Measurements from ENCODE around the gene LY6G5B.

Gene LY6G5B

GRCh38 chr6:31713465-31713864 lies 43.7 kb downstream of the LY6G5B start:
- in situ Hi-C loops (cut with MboI; ENCODE audit: low sequenced_read_pairs) = no loop called here

GRCh38 chr6:31713991-31714684 lies 44.4 kb downstream of the LY6G5B start:
- in situ Hi-C loops (cut with MboI; ENCODE audit: low sequenced_read_pairs) = no loop called here

GRCh38 chr6:31715022-31715958 lies 45.5 kb downstream of the LY6G5B start, which contains the start of gene LY6G6D:
LY6G6D (plus strand) TSS chr6:31715348; CDS start chr6:31715356, 8 bp downstream.
- in situ Hi-C loops (cut with MboI; ENCODE audit: low sequenced_read_pairs) = no loop called here

- in situ Hi-C loops (cut with MboI; ENCODE audit: low sequenced_read_pairs) = no loop called here
Observed at GRCh38 chr6:31717499-31718222, 47.9 kb downstream of the LY6G5B start.

GRCh38 chr6:31718265-31718664 lies 48.5 kb downstream of the LY6G5B start:
- in situ Hi-C loops (cut with MboI; ENCODE audit: low sequenced_read_pairs) = no loop called here

GRCh38 chr6:31719001-31719400 lies 49.2 kb downstream of the LY6G5B start:
- in situ Hi-C loops (cut with MboI; ENCODE audit: low sequenced_read_pairs) = no loop called here

GRCh38 chr6:31720196-31720770 lies 50.5 kb downstream of the LY6G5B start:
- in situ Hi-C loops (cut with MboI; ENCODE audit: low sequenced_read_pairs) = no loop called here

- in situ Hi-C loops (cut with MboI; ENCODE audit: low sequenced_read_pairs) = no loop called here
Observed at GRCh38 chr6:31721351-31722020, 51.7 kb downstream of the LY6G5B start, which contains the start of gene LY6G6C. LY6G6C (minus strand) TSS chr6:31721746; CDS start chr6:31721679, 67 bp downstream.

GRCh38 chr6:31722173-31722572 lies 52.4 kb downstream of the LY6G5B start:
- in situ Hi-C loops (cut with MboI; ENCODE audit: low sequenced_read_pairs) = no loop called here
